Duodenal mucosa (tissue), 2 donors: ENCODE data around the gene PTPRN2.

Source experiments
- H3K27ac ChIP-seq: one replicate; pipeline ENCODE4 v1.7.0; 2013; ENCODE audit warnings: low read depth, low read length
- H3K27me3 ChIP-seq, 2 donors: one replicate each; pipeline ENCODE4 v1.7.0; 2013; ENCODE audit warnings: low read length in 2 of 2, control low read depth in 1 of 2; ENCODE audit not compliant: insufficient read depth in 2 of 2, control insufficient read depth in 1 of 2
- H3K36me3 ChIP-seq, 2 donors: one replicate each; pipeline ENCODE4 v1.7.0; 2013; ENCODE audit warnings: low read length in 2 of 2, control low read depth in 1 of 2; ENCODE audit not compliant: insufficient read depth in 2 of 2, control insufficient read depth in 1 of 2
- H3K4me1 ChIP-seq, 2 donors: one replicate each; pipeline ENCODE4 v1.7.0; 2013; ENCODE audit warnings: low read length in 2 of 2, control low read depth in 1 of 2; ENCODE audit not compliant: insufficient read depth in 2 of 2, control insufficient read depth in 1 of 2
- H3K4me3 ChIP-seq, 2 donors: one replicate each; pipeline ENCODE4 v1.7.0; 2013; ENCODE audit warnings: low read length in 2 of 2, low read depth in 1 of 2
- H3K9ac ChIP-seq, 2 donors: one replicate each; pipeline ENCODE4 v1.7.0; 2013; ENCODE audit warnings: low read length in 2 of 2, low read depth in 1 of 2
- H3K9me3 ChIP-seq, 2 donors: one replicate each; pipeline ENCODE4 v1.7.0; 2013; ENCODE audit warnings: low read length in 2 of 2, control low read depth in 1 of 2; ENCODE audit not compliant: control insufficient read depth in 1 of 2

The PTPRN2 gene

DNA sequence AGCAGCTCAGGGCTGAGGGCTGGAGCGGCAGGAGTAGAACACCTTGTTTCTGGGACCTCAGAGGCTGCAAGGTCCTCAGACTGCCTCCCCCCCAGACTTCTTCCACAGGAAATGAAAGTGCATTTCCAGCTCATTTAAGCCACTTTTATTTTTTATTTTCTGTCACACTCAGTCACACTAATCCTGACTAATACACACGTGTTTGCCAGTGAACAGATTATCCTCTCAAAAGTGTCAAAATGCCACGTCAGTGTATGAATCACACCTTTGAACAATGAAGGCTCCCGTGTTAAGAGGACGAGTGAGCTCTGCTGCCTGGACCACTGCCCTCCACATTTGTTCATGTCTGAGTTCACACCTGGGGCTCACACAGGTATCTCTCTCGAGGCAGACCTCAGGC, 762.3 kb downstream of the PTPRN2 start:
- Histone ChIP-seq H3K4me1 (no peaks in the 10 kb centered on the region), H3K9ac (no peak overlapping the region), H3K27ac (no peak overlapping the region), H3K9me3 (no peaks in the 10 kb centered on the region), H3K27me3 (no peaks in the 10 kb centered on the region), H3K4me3 (no peak overlapping the region), H3K36me3 (no peaks in the 10 kb centered on the region)

DNA sequence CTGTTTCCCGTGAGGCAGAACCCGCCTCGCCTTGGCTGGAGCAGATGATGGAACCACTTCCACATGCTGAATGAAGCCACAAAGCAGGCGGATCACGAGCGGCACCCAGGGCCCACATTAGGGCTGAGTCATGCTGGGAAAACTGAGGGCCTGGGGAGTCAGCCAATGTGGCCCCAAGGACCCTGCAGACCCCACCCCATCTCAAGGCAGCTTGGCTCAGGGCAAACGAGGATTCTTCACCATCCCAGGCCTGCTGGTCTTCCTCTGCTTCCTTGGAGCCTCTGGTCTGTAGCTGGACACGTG, 762.9 kb downstream of the PTPRN2 start:
- Histone ChIP-seq H3K36me3 (no peaks in the 10 kb centered on the region), H3K9ac (no peak overlapping the region), H3K4me3 (no peak overlapping the region), H3K4me1 (no peaks in the 10 kb centered on the region), H3K27me3 (no peaks in the 10 kb centered on the region), H3K27ac (no peak overlapping the region), H3K9me3 (no peaks in the 10 kb centered on the region)

DNA sequence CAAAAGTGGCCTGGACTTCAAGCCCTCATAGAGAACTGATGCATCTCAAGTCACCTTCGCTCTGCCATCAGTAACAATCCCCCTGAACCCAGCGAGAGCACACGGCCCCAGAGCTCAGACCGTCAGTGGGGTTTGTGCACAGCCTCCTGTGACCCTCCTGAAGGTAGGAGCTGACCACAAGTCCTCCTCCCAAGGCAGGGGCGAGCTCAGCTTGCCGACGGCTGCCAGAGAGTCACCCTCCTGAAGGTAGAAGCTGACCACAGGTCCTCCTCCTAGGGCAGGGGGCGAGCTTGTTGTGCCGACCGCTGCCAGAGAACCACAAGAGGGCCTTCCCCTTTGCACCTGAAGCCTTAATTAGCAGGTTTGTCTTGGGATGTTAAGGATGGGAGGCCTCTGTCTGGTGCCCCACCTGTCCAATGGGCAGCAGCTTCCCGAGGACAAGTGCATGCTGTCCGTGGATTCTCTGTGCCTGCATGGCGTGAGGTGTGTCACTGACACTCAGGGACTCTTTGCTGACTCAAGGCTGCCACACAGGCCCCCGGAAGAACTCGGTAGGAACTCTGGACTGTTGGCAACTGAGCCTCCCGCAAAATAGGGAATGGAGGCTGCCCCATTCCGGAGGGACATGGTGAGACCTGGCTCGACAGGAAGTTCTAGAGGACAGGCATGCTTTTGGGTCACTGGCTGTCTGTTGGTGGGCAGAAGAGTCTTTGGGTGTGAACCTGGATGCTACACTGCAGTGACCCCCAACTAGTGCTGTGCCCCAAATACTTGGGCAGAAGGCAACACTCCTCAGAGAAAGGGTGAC, 763.4 kb downstream of the PTPRN2 start:
- no peaks in the 10 kb centered on the region for H3K4me1 ChIP-seq

DNA sequence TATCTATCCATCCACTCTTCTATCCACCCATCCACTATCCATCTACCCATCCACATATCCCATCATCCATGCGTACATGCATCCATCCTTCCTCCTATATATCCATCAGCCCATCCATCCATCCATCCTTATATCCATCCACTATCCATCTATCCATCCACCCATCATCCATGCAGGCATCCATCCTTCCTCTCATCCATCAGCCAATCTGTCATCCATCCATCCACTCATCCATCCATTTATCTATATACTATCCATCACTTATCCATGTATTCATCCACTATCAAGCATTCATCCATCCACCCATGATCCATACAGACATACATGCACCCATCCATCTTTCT, 765.0 kb downstream of the PTPRN2 start:
- no peak overlapping the region for H3K9ac ChIP-seq

More for the DNA sequence above, 763.4 kb downstream of the PTPRN2 start:
- no peaks in the 10 kb centered on the region for H3K27me3 ChIP-seq
- H3K36me3 ChIP-seq = no peaks in the 10 kb centered on the region
- no peak overlapping the region for H3K4me3 ChIP-seq
- no peaks in the 10 kb centered on the region for H3K9me3 ChIP-seq
- H3K9ac ChIP-seq = no peak overlapping the region
- H3K27ac ChIP-seq = no peak overlapping the region

DNA sequence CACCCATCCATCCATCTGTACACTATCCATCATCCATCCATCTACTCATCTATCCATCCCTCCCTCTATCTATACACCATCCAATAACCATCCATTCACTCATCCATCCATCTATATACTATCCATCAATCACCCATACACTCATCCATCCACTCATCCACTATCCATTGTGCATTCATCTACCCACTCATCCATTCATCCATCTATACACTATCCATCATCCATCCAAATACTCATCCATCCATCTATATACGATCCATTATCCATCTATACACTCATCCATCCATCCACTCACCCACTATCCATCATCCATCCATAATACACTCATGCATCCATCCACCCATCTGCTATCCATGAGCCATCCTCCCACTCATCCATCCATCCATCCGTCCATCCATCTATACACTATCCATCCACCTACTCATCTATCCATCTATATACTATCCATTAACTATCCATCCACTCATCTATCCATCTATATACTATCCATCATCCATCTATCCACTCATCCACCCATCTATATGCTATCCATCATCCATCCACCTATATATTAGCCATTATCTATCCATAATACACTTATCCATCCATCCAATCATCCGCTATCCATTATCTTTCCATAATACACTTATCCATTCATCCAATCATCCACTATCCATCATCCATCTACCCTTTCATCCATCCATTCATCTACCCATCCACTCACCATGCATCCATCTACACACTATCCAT, 765.5 kb downstream of the PTPRN2 start:
- H3K27me3 ChIP-seq = no peaks in the 10 kb centered on the region
- H3K4me3 ChIP-seq = no peak overlapping the region
- no peaks in the 10 kb centered on the region for H3K9me3 ChIP-seq
- H3K27ac ChIP-seq = no peak overlapping the region
- H3K9ac ChIP-seq = no peak overlapping the region
- H3K36me3 ChIP-seq = no peaks in the 10 kb centered on the region
- H3K4me1 ChIP-seq = no peaks in the 10 kb centered on the region

More for the DNA sequence above, 765.0 kb downstream of the PTPRN2 start:
- Histone ChIP-seq H3K27ac (no peak overlapping the region), H3K27me3 (no peaks in the 10 kb centered on the region), H3K4me1 (no peaks in the 10 kb centered on the region), H3K9me3 (no peaks in the 10 kb centered on the region), H3K4me3 (no peak overlapping the region), H3K36me3 (no peaks in the 10 kb centered on the region)

DNA sequence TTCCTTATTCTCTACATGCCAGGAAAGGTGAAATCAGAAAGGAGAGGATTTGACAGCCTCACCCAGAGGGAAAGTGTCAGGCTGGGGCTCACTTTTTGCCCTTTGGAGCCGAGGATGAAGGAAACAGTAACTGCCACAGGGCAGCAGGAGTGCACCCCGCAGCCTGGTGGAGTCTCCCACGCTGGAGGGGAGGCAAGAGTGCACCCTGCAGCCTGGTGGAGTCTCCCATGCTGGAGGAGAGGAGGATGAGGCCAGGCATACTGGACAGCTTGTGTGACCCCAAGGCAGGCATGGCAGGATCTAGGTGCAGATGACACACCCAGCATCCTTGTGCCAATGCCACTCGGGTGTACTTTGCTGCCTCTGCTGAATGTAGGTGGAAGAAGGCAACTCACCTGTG, 766.8 kb downstream of the PTPRN2 start:
- Histone ChIP-seq H3K4me3 (no peak overlapping the region), H3K27ac (no peak overlapping the region), H3K27me3 (no peaks in the 10 kb centered on the region), H3K36me3 (no peaks in the 10 kb centered on the region), H3K4me1 (no peaks in the 10 kb centered on the region), H3K9me3 (no peaks in the 10 kb centered on the region), H3K9ac (no peak overlapping the region)

DNA sequence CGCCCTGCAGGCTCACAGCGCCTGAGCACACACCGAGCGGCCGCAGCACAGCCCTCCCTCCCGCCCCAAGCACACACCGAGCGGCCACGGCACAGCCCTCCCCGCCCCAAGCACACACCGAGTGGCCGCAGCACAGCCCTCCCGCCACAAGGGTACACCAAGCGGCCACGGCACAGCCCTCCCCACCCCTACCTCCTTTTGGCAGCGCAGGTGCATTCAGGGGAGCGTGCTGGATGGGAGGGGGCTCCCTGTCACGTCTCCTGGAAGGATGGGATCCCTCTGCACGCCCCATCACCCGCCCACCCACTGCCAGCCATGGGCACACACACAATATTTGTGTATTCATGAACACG, 768.2 kb downstream of the PTPRN2 start:
- no peaks in the 10 kb centered on the region for H3K36me3 ChIP-seq
- H3K9me3 ChIP-seq = no peaks in the 10 kb centered on the region
- no peaks in the 10 kb centered on the region for H3K4me1 ChIP-seq
- H3K9ac ChIP-seq = no peak overlapping the region
- no peak overlapping the region for H3K4me3 ChIP-seq
- H3K27ac ChIP-seq = no peak overlapping the region
- H3K27me3 ChIP-seq = no peaks in the 10 kb centered on the region

DNA sequence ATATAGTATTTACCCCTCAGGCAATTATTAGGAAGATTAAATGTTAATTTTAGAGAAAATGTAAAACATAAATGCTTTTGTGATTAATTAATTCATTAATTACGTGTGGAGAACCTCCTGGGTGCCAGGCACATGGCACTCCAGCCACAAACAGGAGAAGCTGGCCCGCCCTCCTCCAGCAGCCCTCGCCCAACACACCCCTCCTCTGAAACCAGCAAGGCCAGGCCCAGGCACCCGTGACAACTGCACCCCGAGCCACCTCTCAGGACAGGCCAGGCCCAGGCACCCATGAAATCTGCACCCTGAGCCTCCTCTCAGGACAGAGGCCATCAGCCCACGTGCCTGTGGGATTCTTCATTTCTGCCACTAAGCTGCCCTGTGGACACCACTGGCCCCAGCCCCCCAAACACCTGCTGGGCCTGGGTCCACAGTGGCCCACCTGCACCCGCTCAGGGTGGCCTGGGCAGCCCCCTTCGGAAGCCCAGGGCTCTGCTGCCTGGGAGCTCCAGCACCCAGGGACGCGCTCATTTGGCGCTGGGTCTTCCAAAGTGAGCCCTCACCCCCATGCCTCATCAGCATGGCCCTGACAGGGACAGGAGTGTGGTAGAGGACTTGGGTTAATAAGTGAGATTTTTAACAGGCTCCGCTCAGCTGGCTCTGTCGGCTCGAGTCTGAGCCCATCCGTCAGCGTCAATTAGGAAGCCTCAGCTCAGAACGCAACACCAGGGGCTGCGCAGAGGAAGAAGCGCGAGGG, 768.7 kb downstream of the PTPRN2 start:
- Histone ChIP-seq H3K4me3 (no peak overlapping the region), H3K36me3 (no peaks in the 10 kb centered on the region), H3K27ac (no peak overlapping the region), H3K27me3 (no peaks in the 10 kb centered on the region), H3K9ac (no peak overlapping the region), H3K4me1 (no peaks in the 10 kb centered on the region), H3K9me3 (no peaks in the 10 kb centered on the region)

DNA sequence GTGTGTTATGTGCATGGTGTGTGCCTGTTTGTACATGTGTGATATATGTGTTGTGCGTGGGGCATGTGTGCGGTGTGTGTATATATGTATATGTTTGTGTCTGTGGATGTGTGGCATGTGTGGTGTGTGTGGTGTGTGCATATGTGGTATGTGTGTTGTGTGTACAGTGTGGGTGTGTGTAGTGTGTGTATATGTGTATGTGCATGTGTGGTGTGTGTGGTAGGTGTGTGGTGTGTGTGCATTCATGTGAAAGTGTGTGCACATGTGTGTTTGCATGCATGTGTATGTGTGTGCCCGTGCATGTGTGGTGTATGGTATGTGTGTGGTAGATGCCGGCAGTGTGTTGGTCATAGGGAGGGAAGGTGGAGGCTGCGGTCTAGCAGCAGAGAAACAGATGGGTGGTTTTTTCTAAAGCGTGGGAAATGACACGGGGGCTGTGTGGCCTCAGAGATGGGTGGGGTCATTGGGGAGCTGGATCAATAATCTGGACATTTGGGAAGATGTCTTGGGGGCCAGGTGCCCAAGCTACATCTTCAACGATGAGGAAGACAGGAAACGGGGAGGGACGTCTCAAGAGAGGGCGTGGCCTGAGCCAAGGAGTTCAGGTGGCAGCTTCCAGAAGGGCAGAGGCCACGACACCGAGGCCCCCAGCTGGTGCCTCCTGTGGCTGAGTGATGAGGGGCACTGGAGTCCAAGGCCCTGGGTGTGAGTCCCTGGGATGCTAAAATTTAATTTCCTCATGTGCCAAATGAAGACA, 769.5 kb downstream of the PTPRN2 start:
- no peaks in the 10 kb centered on the region for H3K9me3 ChIP-seq
- no peak overlapping the region for H3K27ac ChIP-seq
- no peaks in the 10 kb centered on the region for H3K36me3 ChIP-seq
- no peak overlapping the region for H3K4me3 ChIP-seq
- H3K4me1 ChIP-seq = no peaks in the 10 kb centered on the region
- no peak overlapping the region for H3K9ac ChIP-seq
- H3K27me3 ChIP-seq = no peaks in the 10 kb centered on the region

DNA sequence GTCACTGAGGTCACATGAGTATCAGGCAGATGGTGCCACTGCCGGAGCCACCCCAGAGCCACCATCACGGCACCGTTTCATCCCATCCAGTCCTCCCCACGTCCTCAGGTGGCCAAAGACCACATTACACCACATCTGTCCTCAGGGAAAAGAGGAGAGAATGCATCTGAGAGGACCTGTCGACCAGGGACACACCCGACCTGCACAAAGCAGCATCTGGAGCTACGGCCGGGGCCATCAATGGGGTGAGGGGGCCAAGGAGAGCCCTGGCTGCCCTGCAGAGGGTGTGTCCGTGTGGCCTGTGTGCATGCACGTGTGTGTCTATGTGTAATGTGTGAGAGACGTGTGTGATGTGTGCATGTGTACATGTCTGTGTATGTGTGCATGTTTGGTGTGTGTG, 770.2 kb downstream of the PTPRN2 start:
- Histone ChIP-seq H3K9me3 (no peaks in the 10 kb centered on the region), H3K4me3 (no peak overlapping the region), H3K27ac (no peak overlapping the region), H3K9ac (no peak overlapping the region), H3K27me3 (no peaks in the 10 kb centered on the region), H3K36me3 (no peaks in the 10 kb centered on the region), H3K4me1 (no peaks in the 10 kb centered on the region)
